NCI-H2227 (cell line): ENCODE data around the gene ARAF.
A peak's percentile ranks its signal among the peaks of the same experiment; 100 is the strongest.

ENCODE experiments used
- DNase-seq: peaks from one replicate; lab custom pipeline; 2025; ENCODE audit not compliant: unreplicated experiment; lab: John Stamatoyannopoulos, UW

ARAF gene

GRCh38 chrX:47618923-47619485 is 58.0 kb downstream of the ARAF start:
- no peak for DNase-seq

GRCh38 chrX:47619486-47620302 is 58.7 kb downstream of the ARAF start, which contains the start of gene SYN1:
SYN1 (minus strand) TSS chrX:47619857; CDS start chrX:47619728, 129 bp downstream.
- DNase-seq, result peak; percentile 98

DNA sequence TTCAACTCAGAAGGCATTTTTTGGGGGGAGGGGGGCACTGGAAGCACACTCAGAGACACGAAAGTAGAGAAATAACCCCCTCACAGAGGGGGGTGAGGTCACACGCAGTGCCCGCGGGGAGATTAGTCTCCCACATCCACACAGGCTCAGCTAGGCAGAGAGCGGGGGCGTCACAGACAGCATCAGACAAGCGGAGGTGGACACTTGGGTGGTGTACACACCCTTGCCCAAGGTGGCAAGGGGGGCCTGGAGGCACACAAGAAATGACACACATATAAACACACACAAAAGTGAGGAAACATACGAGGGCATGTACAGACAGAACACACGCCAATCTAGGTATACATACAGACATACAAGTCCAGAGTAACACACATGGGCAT is 59.3 kb downstream of the ARAF start:
- no peak for DNase-seq
